Medulla oblongata (tissue), 1 donor: ENCODE measurements around the gene RPS15.

Source experiments
- DNase-seq: peaks from one replicate; pipeline ENCODE4 v3.0.0-alpha.2; 2015; ENCODE audit errors: extremely low spot score

The RPS15 gene

GRCh38 chr19:1438035-1438932 is at the start of gene RPS15:
Gene RPS15, plus strand, starts transcription at chr19:1438396. Its CDS starts 30 bp downstream, at chr19:1438426.
- peak; percentile 94 for DNase-seq

DNA sequence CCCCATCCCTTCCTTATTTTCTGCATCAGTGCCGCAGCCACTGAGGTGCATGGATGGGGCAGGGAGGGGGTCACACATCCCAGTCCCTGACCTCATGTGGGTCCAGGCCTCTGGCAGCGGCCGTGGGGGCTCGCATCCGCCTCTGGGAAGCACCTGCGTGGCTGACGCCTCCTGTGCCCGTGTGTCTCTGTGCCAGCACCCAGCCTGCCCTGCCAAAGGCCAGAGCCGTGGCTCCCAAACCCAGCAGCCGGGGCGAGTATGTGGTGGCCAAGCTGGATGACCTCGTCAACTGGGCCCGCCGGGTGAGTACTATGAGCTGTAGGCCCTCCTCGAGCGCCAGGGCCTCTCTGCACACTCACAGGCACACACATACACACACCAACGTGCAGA is 49.6 kb upstream of the RPS15 start:
- no peak for DNase-seq

GRCh38 chr19:1389033-1389940 is 48.9 kb upstream of the RPS15 start:
- DNase-seq, result peak; percentile 87

- DNase-seq, result no peak
Observed at GRCh38 chr19:1390890-1391423, 47.2 kb upstream of the RPS15 start.

DNA sequence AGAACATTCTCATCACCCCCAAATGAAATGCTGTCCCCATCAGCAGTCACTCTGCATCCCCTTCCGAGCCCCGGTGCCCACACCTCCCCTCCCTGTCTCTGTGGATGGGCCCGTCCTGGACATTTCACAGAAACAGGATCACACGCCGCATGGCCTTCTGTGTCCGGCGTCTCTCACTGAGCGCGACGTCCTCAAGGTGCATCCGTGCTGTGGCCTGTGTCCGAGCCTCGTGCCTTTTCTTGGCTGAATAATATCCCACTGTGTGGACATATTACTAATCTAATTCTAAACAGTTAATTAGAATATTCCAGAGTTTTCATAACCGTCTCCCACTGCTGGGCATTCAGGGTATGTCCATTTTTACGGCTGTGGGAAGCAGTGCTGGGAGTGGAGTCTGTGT is 45.8 kb upstream of the RPS15 start:
- no peak for DNase-seq

- no peak for DNase-seq
Observed at GRCh38 chr19:1392939-1393530, 45.2 kb upstream of the RPS15 start.

GRCh38 chr19:1393841-1394240 is 44.4 kb upstream of the RPS15 start:
- DNase-seq, result no peak

- no peak for DNase-seq
Observed at GRCh38 chr19:1394252-1395193, 43.7 kb upstream of the RPS15 start.

- no peak for DNase-seq
Observed at GRCh38 chr19:1395194-1396018, 42.8 kb upstream of the RPS15 start.

DNA sequence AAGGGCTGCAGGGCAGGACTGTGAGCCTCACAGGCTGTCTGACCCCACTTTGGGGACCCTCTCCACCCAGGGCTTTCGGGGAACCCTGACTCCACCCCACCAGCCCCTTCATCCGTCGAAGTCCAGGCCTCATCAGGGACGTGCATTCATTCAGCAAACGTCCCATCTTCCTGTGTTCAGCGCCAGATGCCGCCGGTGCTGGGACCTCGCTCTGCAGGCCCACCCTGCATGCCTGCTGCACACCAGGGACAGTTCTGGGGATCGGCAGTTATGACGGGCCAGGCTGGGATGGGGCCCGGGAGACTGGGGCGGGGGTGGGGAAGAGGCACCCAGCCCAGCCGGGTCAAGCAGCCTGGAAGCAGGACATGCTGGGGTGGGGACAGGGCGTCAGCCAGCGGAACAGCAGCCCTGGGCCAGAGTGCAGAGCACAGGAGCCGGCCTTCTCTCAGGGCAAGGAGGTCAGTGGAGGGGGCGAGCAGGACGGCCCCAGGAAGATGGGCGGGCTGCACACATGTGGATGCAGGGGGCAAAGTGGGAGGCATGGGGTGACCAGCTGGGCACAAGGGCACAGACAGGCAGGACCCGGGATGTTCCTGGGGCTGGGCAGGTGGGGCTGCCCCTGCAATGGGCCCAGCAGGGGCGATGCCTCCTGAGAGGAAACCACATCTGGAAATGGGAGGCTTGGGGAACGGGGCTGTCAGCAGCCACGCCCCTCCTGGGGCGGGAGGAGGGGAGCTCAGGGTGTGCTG is 42.0 kb upstream of the RPS15 start:
- no peak for DNase-seq

DNA sequence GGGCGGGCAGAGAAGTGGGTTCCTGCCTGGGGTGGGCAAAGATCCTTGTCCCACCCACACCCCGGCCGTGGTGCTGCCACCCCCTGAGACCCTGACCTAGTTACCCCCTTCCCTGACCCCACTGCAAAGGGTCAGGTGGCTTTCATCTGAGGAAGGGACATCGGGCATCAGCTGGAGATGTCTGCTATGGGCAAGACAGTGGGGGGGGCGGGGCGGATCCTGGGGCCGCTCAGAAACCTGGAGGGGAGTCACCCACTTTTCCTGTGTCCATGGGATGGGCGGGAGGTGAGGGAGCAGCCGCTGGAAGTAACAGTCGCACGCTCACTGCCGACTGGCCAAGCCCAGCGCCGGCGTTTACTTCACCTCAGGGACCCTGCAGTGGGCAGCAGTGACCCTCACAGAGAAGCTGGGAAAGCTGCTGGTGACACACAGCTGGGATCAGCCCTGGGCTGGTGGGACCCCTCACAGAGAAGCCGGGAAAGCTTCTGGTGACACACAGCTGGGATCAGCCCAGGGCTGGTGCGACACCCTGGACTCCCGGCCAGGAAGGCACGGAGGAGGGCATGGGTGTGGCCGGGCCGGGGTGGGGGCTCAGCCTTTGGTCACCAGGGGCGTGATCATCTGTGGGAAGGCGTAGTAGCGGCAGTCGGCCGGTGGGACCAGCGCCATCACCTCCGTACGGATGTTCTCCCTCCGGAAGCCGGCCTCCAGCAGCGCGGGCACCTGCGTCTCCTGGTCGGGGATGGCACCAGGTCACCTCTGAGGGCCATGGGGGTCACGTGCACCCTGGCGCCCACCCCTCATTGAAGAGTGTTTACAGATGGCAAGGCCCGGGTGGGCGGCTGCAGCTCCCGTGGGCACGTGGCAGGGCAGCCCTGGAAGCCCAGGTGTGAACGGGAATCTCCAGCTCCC is 41.2 kb upstream of the RPS15 start:
- no peak for DNase-seq

- no peak for DNase-seq
Observed at GRCh38 chr19:1397838-1398237, 40.4 kb upstream of the RPS15 start.

GRCh38 chr19:1399079-1399478 is 39.1 kb upstream of the RPS15 start:
- no peak for DNase-seq

DNA sequence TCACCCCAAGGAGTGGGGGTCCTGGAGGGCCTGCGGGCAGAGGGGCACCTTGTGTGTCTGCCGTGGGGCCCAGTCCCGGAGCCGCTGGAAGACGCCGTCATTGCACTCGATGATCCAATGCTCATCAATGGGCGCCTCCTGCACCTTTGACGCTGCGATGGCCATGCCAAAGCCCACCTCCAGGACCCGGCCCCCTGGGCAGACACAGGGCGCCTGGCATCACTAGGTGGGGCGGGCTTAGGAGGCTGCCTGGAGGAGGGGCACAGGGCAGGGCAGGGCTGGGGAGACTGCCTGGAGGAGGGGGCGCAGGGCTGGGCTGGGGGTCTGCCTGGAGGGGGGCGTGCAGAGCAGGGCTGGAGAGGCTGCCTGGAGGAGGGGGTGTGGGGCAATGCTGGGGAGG is 38.5 kb upstream of the RPS15 start:
- no peak for DNase-seq

DNA sequence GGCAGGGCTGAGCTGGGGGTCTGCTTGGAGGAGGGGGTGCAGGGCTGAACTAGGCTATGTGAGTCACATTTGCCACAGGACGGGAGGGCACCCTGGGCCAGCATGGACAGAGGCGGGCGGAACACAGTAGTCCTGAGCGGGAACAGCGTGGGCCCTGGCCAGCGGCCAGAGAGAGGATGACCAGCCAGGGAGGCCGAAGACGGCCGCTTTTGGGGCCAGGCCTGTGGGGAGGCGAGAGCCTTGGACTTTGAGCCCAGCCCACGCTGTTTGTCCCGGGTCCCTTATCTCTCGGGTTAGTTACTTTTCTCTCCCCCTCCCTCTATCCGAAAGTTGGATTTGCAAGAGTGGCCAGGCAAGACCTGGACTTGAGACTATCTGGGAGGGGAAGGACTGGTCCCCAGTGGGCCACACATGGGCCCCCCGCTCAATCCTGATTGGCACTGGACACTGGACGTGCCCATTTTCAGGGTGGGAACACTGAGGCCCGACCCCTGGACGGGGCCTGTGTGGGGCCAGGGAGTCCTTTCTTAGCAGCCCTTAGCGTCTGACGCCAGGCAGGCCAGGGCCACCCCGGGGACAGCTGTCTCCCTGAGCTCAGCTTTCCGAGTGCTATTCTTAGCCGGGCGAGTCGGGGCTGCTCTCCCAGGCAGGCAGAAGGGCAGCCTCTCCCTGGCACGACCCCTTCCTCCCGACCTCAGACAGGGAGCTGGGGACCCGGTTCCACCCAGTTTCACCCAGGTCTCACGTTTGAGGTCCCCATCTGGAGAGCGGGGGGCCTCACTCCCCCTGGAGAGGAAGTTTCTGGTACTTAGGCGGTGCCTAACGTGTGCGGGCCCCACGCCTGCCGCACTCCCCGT is 37.7 kb upstream of the RPS15 start:
- no peak for DNase-seq

DNA sequence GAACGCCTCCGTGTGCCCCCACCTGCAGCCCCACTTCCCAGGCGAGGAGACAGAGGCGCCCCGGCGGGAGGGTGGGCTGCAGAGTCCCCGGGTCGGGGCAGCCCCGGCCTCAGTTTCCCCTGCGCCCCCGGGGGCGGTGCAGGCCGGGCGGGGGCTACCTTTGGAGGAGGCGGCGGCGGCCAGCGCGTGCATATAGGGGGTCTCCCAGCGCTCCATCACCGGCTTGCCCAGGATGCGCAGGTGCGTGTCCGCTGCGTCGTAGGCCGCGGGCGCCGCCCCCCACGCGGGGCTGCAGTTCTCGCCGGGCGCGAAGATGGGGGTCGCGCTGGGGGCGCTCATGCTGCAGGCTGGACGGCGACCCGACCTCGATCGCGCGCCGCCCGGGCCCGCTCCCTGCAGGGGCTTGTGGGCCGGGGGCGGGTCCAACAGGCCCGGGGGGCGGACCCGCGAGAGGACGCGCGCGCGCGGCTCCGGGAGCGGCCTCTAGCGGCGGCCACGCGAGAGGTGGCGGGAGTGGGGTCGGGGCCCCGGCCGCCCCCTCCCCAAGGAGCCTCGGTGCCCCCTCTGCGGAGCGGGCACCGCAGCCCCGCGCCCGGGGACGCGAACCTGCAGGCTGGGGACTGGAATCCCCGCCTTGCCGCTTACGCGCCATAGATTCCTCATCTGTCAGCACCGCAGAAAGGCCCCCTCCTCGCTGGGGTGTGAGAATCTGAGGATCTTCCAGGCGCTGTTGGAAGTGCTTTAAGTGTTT is 36.9 kb upstream of the RPS15 start, which contains the start of gene GAMT:
Gene GAMT, minus strand, starts transcription at position 405 of the 751 bp plus-strand sequence. Its CDS starts 66 bp downstream, at position 339.
- peak; percentile 63 for DNase-seq
